ENCODE results near the gene GCNT2. TPM values are rescaled to one million over a fixed set of nuclear protein-coding genes. Genes with fewer than 3 reads are reported as not detected.
"Not testable (repeated sequence)": the region's sequence is repeated elsewhere in the genome, so short reads cannot be mapped to it uniquely, and the experiment has no call there.

Gene GCNT2
- total RNA-seq, 1 donor from 2014 or later = 5.8 TPM

DNA sequence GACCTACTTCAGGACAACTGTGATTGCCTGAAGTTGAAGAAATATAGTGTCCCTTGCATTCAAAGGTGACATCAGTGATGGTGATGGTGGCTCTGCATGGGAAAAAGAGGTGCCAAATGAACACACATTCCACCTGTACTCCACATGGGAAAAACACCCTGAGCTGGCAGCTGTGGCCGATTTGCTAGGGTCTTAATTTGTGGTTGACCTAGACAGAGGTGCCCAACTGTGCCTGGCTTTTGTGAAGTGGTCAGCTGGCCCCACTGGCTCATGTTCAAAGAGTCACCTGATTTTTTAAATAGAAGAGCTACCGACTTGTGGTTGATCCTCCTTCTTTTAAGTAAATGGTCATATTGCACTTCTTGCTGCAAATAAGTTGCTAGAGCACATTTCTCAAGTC is 7.6 kb upstream of the GCNT2 start:
- intact Hi-C loops (cut with micrococcal nuclease) = no loop called here

DNA sequence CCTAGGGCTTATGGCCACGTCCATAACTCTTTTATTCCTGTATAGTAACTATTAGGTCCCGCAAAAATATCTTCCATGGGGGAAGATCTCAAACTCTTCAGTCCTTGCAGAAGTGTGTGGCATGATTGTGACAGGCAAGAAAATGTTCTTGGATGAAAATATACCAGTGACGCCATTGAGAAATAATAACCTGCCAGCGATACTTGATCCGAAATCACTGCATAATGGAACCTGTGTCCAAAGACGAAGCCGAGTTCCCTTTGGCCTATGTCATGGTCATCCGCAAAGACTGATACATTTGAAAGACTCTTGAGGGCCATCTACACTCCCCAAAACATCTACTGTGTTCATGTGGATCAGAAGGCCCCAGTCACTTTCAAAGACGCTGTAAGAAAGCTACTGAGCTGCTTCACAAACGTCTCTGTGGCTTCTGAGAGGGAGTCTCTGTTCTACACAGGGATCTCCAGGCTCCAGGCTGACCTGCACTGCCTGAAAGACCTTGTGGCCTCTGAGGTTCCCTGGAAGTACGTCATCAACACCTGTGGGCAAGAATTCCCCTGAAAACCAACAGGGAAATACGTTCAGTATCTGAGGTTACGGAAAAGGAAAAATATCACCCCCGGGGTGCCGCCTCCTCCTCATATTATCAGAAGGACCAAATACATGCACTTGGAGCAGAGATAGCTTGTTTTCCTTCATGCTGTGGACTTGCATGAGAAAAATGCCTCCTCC is 6.9 kb upstream of the GCNT2 start:
- intact Hi-C loops (cut with micrococcal nuclease) = no loop called here

DNA sequence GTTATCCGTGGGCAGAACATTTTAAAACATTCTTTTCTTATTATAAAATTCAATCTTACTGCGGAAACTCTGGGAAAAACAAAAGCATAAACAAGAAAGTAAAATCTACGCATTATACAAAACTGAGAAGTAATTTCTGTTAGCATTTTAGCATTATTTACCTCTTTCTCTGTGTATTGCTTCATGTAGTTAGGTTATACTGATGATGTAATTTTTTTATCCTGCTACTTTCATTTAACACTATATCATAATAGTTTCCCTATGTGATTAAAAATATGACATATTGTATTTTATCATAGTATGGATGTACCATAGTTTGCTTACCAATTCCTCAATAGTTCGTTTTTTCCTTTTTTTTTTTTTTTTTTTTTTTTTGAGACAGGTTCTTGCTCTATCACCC is 4.2 kb upstream of the GCNT2 start:
- intact Hi-C loops (cut with micrococcal nuclease) = no loop called here

DNA sequence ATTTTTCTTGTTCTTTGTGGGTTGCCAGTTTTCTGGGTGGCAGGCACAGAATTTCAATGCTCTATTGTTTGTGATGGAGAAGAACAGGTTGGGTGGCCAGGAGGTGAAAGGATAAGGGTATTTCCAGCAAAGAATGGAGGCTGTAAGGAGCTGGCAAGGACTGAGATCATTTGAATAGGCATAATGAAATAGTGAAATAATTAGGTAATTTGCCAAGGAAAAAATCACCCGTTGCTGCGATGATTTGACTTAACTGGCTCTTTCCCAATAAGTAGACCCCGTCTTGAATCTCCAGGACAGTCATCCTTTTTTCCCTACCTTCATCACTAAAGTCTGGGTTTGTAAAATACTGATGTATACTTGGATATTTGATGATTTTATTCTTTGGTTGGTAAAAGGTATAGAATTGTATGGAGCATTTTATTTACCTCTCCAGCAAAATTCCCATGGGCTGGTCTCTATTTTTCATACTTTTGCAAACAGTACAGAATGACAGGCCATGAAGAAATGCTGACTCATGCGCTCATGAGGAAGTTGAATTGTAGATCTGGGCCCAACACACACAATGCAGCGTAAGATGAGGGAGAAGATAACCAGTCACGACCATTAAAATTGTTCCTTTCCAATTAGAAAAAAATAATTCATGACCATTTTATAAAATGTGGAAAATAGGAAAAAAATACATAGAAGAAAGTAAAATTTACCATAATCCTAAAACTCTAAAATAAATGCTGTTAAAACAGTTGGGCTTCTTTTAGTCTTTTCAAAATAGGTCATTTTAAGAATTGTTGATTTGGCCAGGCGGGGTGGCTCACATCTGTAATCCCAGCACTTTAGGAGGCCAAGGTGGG is 2.4 kb upstream of the GCNT2 start:
- intact Hi-C loops (cut with micrococcal nuclease) = no loop called here

DNA sequence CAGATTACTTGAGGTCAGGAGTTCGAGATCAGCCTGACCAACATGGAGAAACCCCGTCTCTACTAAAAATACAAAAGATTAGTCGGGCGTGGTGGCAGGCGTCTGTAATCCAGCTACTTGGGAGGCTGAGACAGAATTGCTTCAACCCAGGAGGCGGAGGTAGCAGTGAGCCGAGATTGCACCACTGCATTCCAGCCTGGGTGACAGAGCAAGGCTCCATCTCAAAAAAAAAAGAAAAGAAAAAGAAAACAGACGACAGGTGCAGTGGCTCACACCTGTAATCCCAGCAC is 1.8 kb upstream of the GCNT2 start:
- intact Hi-C loops (cut with micrococcal nuclease) = not testable (repeated sequence)

DNA sequence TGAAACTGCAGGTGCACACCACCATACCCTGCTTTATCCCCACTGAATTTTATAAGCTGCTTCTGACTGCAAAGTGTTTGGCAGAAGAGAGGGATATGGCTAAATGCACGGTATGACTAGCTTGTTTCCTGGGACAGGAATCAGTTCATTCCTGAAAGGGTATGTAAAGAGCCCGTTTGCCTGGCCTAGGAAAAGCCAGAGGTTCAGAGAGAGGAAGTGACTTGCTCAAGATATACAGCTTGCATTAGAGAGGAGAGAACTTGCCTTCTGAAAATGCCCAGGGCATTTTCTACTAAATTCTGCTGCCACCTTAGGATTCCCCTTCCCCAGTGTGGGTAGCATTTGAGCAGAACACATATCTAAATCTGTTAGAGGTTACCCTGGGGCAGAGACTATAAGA is 683 bp upstream of the GCNT2 start:
- intact Hi-C loops (cut with micrococcal nuclease) = no loop called here

DNA sequence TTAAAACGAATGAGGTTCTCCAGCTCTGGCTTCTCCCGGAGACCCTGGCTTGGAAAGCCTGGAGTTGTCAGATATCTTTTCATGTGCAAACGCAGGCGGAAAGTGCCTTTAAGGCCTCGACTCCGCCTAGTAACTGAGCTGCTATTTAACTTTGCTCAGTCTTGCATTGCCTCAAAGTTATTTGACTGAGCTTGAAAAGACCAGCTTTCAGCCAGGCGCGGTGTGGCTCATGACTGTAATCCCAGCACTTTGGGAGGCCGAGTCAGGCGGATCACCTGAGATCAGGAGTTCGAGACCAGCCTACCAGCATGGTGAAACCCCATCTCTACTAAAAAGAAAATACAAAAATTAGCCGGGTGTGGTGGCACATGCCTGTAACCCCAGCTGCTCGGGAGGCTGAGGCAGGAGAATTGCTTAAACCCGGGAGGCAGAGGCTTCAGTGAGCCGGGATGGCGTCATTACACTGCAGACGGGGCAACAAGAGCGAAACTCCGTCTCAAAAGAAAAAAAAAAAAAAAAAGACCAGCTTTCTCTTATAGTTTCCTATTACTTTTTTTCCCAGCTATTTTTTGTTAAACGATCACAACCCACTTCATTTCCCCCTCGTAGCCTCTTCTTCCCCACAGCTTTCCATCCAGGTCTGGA is 1.9 kb downstream of the GCNT2 start:
- intact Hi-C loops (cut with micrococcal nuclease) = no loop called here

DNA sequence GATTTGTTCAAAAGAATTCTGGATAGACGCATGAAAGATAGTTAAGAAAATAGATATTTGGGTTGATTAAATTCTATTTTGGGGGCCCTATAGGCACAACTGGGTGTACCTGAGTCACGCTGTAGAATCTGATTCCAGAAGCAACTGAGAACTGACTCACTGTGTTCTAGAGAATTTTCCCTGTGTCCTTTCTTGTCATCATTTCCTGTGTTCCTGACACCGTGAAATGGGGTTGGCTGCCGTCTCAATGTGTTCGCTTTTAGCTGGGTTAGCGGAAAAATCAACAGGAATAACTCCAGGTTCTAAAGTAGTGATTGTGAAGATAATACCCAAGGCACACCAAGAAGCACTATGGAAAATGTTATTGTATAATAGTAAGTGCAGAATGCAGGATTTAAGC is 5.0 kb downstream of the GCNT2 start:
- intact Hi-C loops (cut with micrococcal nuclease) = loop anchor here (5.0 kb wide), 1 partner anchor 124 kb away; no protein-coding TSS in a partner anchor

DNA sequence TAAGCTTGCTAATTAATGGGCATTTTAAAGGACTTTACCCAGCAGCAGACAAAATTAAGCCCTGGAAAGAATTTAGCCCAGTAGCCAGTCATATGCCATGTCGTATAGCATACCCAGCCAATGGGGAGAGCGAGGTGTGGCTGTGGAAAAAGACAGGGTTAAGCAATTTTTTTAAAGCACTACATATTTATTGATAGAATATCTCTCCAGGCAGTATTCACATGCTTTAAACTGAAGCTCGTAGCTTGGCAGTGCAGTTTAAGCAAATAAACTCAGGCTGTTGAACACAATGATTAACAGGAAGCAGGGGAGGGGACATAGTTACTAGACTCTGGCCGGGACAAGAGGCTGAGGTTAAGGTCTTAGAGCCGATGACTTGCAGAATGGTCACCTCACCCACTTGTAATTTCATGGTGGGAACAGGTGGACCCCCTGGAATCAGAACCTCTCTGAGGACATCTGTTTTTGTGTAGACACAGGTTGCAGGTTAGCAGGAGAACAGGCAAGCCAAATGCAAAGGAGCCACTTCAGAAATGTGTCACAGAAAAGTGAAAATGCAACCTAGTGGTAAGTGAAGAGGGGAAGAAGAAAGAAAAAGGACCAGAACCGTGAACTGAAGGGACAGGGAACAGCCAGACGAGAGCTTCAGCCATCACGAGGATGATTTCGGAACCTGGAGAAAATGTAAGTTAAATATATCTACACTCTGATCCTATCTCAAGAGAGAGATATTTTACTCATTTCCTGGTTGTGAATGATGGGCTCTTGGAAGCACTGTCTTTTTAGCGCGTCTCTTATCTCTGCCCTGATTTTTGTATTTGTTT is 7.2 kb downstream of the GCNT2 start:
- intact Hi-C loops (cut with micrococcal nuclease) = loop anchor here (1.0 to 5.0 kb wide), 7 partner anchors 126 to 696 kb away; partner anchors contain the start of genes C6orf52, MAK, PAK1IP1 and SMIM13

DNA sequence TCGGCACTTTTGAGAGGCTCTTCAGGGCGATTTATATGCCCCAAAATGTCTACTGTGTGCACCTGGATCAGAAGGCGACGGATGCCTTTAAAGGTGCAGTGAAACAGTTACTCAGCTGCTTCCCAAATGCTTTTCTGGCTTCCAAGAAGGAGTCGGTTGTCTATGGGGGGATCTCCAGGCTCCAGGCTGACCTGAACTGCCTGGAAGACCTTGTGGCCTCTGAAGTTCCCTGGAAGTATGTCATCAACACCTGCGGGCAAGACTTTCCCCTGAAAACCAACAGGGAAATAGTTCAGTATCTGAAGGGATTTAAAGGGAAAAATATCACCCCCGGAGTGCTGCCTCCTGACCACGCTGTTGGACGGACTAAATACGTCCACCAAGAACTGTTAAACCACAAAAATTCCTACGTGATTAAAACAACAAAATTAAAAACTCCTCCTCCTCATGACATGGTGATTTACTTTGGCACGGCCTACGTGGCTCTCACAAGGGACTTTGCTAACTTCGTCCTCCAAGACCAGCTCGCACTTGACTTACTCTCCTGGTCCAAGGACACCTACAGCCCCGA is 8.2 kb downstream of the GCNT2 start:
- intact Hi-C loops (cut with micrococcal nuclease) = loop anchor here (5.0 kb wide), 1 partner anchor 127 kb away; no protein-coding TSS in a partner anchor

DNA sequence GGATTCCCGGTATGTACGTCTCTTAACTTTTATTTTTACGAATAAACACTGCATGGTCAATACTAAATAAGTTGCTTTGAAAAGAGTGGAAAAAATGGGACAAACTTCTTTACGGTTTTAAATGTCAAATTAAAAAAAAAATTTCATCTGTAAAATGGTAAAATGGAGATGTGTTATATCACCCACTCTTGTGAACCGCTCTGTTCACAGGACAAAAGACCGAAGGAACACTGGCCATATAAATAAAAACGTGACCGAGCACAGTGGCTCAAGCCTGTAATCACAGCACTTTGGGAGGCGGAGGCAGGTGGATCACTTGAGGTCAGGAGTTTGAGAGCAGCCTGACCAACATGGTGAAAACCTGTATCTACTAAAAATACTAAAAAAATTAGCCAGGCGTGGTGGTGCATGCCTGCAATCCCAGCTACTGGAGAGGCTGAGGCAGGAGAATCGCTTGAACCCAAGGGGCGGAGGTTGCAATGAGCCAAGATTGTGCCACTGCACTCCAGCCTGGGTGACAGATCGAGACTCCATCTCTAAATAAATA is 8.8 kb downstream of the GCNT2 start:
- intact Hi-C loops (cut with micrococcal nuclease) = loop anchor here (5.0 kb wide), 1 partner anchor 128 kb away; no protein-coding TSS in a partner anchor

DNA sequence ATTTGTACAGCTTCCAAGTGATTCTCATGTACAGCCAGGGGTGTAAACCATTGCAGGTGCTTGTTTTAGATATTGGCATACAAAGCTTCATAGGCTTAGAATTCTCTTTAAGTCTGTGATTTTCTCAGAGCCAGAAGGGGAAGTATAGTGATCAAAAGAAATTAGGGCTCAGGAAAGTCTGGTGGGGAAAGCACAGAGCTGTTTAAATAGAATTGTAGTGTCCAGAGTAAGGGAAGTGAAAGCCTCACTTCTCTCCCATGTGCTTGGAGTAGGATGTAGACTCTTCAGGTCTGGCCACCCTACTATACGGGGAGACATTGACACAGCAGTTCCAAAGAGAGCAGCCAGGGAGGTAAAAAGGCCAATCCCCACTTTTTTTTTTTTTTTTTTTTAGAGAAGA is 10.4 kb downstream of the GCNT2 start:
- intact Hi-C loops (cut with micrococcal nuclease) = no loop called here

DNA sequence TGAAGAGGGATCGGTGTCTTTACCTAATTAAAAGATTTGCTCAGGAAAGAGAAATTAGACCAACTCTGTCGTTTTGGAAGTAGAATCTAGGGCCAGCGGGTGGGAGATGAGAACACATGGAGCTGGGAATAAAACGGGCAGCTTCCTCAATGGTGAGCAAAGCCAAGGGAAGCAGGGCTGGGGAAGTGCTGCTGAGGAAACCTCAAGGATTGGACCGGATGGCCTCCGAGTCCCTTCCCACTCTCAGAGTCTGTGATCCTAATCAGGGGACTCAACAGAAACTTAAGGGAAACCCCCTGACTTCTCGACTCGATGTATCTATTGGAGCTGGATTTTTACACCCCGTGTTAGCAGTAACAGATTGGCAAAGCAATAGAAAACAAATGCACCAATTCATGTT is 10.8 kb downstream of the GCNT2 start:
- intact Hi-C loops (cut with micrococcal nuclease) = no loop called here

DNA sequence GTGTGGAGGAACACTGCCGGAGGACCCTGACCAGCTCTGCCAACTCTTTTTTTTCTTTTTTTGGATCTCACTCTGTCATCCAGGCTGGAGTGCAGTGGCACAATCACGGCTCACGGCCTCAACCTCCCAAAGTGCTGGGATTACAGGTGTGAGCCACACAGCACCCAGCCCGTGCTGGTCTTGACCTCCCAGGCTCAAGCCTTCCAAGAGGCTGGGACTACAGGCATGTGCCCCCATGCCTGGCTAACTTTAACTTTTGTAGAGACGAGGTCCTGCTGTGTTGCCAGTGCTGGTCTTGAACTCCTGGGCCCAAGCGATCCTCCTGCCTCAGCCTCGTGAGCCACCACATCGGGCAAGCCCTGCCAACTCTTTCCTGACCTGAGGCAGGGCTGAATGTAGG is 11.2 kb downstream of the GCNT2 start:
- intact Hi-C loops (cut with micrococcal nuclease) = no loop called here

DNA sequence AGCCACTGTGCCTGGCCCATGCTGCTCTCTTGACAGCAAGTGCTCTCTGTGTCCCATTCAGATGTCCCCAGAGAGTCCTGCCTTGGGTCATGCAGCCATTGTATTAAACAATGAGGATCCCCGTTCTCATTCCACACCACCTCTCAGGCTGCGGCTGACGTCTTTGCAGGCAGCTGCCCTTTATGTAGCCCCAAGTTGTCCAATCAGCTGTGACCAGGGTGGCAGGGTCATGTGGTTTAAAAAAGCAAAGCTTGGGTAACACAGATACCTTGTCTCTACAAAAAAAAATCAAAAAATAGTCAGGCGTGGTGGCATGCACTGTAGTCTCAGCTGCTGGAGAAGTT is 13.2 kb downstream of the GCNT2 start:
- intact Hi-C loops (cut with micrococcal nuclease) = no loop called here

DNA sequence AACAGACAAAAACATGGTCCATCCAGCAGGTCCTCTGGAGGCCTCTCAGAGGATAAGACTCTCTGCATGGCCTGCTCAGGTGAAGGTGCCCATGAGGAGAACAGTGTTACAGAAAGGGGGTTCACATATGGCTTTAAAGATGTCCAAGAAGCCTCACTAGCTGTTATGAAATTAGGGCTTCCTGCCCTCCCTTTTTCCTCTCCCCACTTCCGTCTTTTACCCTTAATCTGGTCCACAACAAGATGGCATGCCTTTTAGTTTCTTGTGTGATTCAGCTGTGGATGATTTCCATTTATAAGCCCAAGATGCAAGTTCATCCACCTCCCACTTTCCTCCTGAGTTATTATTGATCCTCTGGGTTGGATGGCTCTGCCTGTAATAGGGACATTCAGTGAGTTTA is 14.0 kb downstream of the GCNT2 start:
- intact Hi-C loops (cut with micrococcal nuclease) = no loop called here

DNA sequence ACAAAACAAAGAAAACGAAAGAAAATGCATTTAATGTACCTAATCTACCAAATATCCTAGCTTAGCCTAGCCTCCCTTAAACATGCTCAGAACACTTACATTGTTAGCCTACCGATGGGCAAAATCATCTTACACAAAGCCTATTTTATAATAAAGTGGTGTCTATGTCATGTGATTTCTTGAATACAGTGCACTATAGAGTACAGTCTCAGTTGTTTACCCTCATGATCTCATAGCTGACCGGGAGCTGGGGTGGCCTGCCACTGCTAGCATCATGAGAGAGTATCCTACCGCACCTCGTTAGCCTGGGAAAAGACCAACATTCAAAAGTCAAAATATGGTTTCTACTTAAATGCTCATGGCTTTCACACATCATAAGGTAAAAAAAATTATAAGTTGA is 16.6 kb downstream of the GCNT2 start:
- intact Hi-C loops (cut with micrococcal nuclease) = no loop called here

DNA sequence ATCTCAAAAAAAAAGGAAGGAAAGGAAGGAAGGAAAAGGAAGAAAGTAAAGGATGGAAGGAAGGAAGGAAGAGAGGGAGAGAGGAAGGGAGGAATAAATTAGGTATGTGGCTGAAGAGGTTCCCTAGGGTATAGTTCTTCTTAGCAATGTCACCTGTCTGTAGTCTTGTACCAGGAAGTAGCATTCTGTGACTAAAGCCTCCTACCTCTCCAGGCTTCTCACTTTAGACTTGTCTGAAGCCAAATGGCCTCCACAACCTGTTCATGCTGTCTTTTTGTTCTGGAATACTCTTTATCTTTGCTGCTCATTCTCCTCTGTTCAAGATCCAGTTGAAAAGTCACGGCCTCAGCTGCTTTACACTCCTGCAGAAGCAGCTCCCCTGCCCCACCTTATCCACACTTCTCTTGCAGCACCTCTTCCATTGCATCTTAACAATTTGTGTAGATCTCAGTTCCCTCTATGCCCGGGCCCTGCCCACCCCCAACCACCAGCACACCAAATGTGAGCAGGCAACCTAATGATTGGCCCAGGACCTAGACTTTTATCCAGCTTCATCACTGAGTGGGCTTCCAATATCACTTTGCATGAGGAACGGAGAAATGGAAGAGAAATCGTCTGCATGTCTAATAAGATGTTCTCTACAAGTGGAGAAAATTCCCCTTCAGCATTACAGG is 19.1 kb downstream of the GCNT2 start:
- intact Hi-C loops (cut with micrococcal nuclease) = no loop called here

DNA sequence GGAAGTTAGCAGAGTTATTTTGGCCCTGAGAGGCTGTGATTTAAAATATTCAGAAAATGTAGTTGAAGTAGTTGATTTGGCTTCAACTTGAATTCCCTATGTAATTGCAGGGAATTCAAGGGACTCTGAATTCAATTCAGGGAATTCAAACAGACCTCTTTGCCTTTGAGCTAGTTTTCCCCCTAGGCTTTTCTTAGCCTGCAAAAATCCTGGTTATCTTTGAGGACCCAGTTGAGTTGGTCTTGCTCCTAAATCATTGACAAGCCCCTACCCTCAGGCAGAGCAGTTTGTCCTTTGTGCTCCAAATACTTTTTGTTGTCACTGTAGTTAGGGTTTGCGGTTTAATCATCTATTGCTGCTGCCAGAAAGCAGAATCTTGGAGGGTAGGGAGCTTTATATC is 20.4 kb downstream of the GCNT2 start:
- intact Hi-C loops (cut with micrococcal nuclease) = no loop called here

DNA sequence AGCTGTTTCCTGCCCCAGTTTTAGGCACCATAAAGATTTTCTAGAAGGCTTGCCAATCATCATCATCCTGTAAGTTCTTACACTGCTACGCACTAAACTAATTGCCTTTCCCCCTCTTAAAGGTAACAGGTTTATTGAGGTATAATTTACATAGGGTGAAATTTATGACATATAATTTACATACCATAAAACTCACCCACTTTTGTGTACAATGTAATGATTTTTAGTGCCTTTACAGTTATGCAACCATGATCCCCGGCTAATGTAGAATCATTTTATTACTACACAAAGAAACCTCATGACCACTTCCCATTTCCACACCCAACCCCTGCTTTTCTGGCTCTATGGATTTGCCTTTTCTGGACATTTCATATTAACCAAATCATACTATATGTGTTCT is 21.1 kb downstream of the GCNT2 start:
- intact Hi-C loops (cut with micrococcal nuclease) = no loop called here

All from T-helper 1 cell treated with Interleukin-12 subunit alpha and Interleukin-12 subunit beta and Interleukin-4 antibody, amounts not matched to agents 30 ng/mL and 1 ng/mL, for 36 hours (primary cell).